Left lung (tissue), 10 donors: ENCODE data around the gene NPDC1. TPM values are rescaled to one million over a fixed set of nuclear protein-coding genes. Genes with fewer than 3 reads are reported as not detected.

Experiments used
- ATAC-seq: fragments of 200-7000 bp; cut with Tn5 transposase; one replicate; pipeline ENCODE4 v1.9.1; 2020; ENCODE audit warnings: moderate library complexity
- DNase-seq, 4 donors: peaks; one replicate each; pipeline ENCODE4 v3.0.0-alpha.2; 2013 to 2020
- H3K27ac ChIP-seq, 2 donors: fragments of 200-600 bp; sonication (generic) in 1 of 2; one replicate each; pipeline versions ENCODE4 v1.5.0 to v1.8.0; 2020 to 2021
- H3K27me3 ChIP-seq, 2 donors: fragments of 200-600 bp; sonication (generic) in 1 of 2; one replicate each; pipeline versions ENCODE4 v1.5.0 to v1.8.0; 2020 to 2021
- H3K36me3 ChIP-seq, 2 donors: fragments of 200-600 bp; sonication (generic) in 1 of 2; one replicate each; pipeline versions ENCODE4 v1.5.0 to v1.8.0; 2020 to 2021
- H3K4me1 ChIP-seq, 2 donors: fragments of 200-600 bp; one replicate each; pipeline ENCODE4 v1.8.0; 2021
- H3K4me3 ChIP-seq, 2 donors: fragments of 200-600 bp; sonication (generic) in 1 of 2; one replicate each; pipeline versions ENCODE4 v1.5.0 to v1.8.0; 2020 to 2021; ENCODE audit warnings: mild to moderate bottlenecking in 1 of 2
- H3K9me3 ChIP-seq, 2 donors: fragments of 200-600 bp; sonication (generic) in 1 of 2; one replicate each; pipeline versions ENCODE4 v1.5.0 to v1.8.0; 2020 to 2021
- CTCF ChIP-seq, 2 donors: fragments of 200-600 bp; sonication (generic) in 1 of 2; IDR thresholded peaks; one replicate each; pipeline versions ENCODE4 v1.5.0 to v1.8.0; 2021; ENCODE audit warnings: antibody characterized with exemption in 2 of 2
- intact Hi-C, 2 donors: fragments of 100-400 bp; cut with DNase I; formaldehyde crosslinking; loops; one replicate each; pipeline versions ENCODE4 v1.11.2 to v1.14.2; 2022
- polyA plus RNA-seq, 6 donors: library from polyadenylated mRNA; unstranded; fragments of 120-200 nt; gene quantifications; one replicate each; pipeline ENCODE4 v1.2.1, GENCODE V29; 2013; ENCODE audit not compliant: insufficient read length in 6 of 6
- total RNA-seq, 2 donors: library from RNA; stranded (reverse); fragmentation: NEBNext Ultra II Directional; extraction: Animal tissue kit (Norgen Biotek cat#: 25700); gene quantifications; one replicate each; pipeline ENCODE4 v1.2.1, GENCODE V29; 2021
- donor health status: DM: no; HTN: yes; CAD: no.
- donor health status: DM: no; HTN: no; CAD: no.

Gene NPDC1
- total and polyA plus RNA-seq, 8 donors, result 24.4 to 105 (median 31.7) TPM

- DNase-seq (no peak), ATAC-seq (no peak)
- H3K4me1 ChIP-seq, result peaks cover 17 to 45% of the 10 kb centered on the region in 2 donors
- peak overlapping the region; percentile 75 for H3K4me3 ChIP-seq
- peak overlapping the region; percentile 72 to 95 for H3K27ac ChIP-seq
- intact Hi-C loops, result no loop called here
- peaks cover 0 to 25% of the 10 kb centered on the region in 2 donors for H3K36me3 ChIP-seq
- no peaks in the 10 kb centered on the region for H3K9me3 ChIP-seq
- TF ChIP-seq CTCF (IDR thresholded peaks at IDR 0.05), result no peak
- no peaks in the 10 kb centered on the region for H3K27me3 ChIP-seq
Observed at GRCh38 chr9:137087409-137087925, 41.5 kb upstream of the NPDC1 start.

- no peaks in the 10 kb centered on the region for H3K27me3 ChIP-seq
- H3K9me3 ChIP-seq, result no peaks in the 10 kb centered on the region
- peak within 1 kb of the TSS; percentile 87 to 95 for H3K27ac ChIP-seq
- intact Hi-C loops, result no loop called here
- ATAC-seq, result peak; percentile 91
- peaks cover 17 to 45% of the 10 kb centered on the region in 2 donors for H3K4me1 ChIP-seq
- H3K36me3 ChIP-seq, result peaks cover 0 to 28% of the 10 kb centered on the region in 2 donors
- no peak for TF ChIP-seq CTCF (IDR thresholded peaks at IDR 0.05)
- H3K4me3 ChIP-seq, result peak within 1 kb of the TSS; percentile 75
- DNase-seq, result peak; percentile 97 to 100 (median 100)
Observed at GRCh38 chr9:137086531-137087408, 40.8 kb upstream of the NPDC1 start, which contains the start of gene MAN1B1. Gene MAN1B1 (plus strand): TSS chr9:137086985. CDS start chr9:137087000, 15 bp downstream.

- Histone ChIP-seq H3K9me3 (no peaks in the 10 kb centered on the region), H3K27me3 (no peaks in the 10 kb centered on the region), H3K4me1 (peaks cover 17 to 45% of the 10 kb centered on the region in 2 donors), H3K27ac (peak overlapping the region; percentile 87 to 95), H3K36me3 (peaks cover 0 to 28% of the 10 kb centered on the region in 2 donors), H3K4me3 (peak overlapping the region; percentile 75)
- intact Hi-C loops, result no loop called here
- ATAC-seq (peak; percentile 11), DNase-seq (no peak)
- no peak for TF ChIP-seq CTCF (IDR thresholded peaks at IDR 0.05)
Observed at GRCh38 chr9:137085920-137086530, 40.0 kb upstream of the NPDC1 start.

GRCh38 chr9:137084526-137084925 is 38.5 kb upstream of the NPDC1 start:
- Histone ChIP-seq H3K27ac (no peak overlapping the region), H3K27me3 (no peaks in the 10 kb centered on the region), H3K36me3 (peaks cover 0 to 42% of the 10 kb centered on the region in 2 donors), H3K9me3 (no peaks in the 10 kb centered on the region), H3K4me3 (no peak overlapping the region), H3K4me1 (peaks cover 17 to 50% of the 10 kb centered on the region in 2 donors)
- TF ChIP-seq CTCF (IDR thresholded peaks at IDR 0.05), result no peak
- intact Hi-C loops, result no loop called here
- ATAC-seq, result no peak
- DNase-seq, result peak in 1 of 4 donors; percentile 61
